CD4-positive, CD25-positive, alpha-beta regulatory T cell (primary cell): ENCODE measurements around the gene TMEM17. TPM values are rescaled to one million over a fixed set of nuclear protein-coding genes. Genes with fewer than 3 reads are reported as not detected.

Source experiments
- ATAC-seq, 2 donors: fragments of 150-1000 bp; cut with Tn5 transposase; one replicate each; pipeline ENCODE4 v1.10.0; 2021; ENCODE audit warnings: low read depth in 2 of 2, moderate number of reproducible peaks in 2 of 2, moderate library complexity in 1 of 2
- DNase-seq, 3 donors: peaks; one replicate each; pipeline versions ENCODE4 v3.0.0 to v3.0.0-alpha.2; 2012 to 2022; ENCODE audit warnings: mixed read lengths in 1 of 3
- H3K27ac ChIP-seq: one replicate; pipeline ENCODE4 v1.7.0; 2013; ENCODE audit warnings: mild to moderate bottlenecking, low read length; ENCODE audit not compliant: insufficient read depth, poor library complexity, severe bottlenecking
- H3K27me3 ChIP-seq: one replicate; pipeline ENCODE4 v1.7.0; 2013; ENCODE audit warnings: low read length; ENCODE audit not compliant: control insufficient read depth, insufficient read depth
- H3K36me3 ChIP-seq: one replicate; pipeline ENCODE4 v1.7.0; 2013; ENCODE audit warnings: mild to moderate bottlenecking, low read length, moderate library complexity; ENCODE audit not compliant: control insufficient read depth, insufficient read depth
- H3K4me1 ChIP-seq: 2 replicates; pipeline ENCODE4 v1.7.0; 2013; ENCODE audit warnings: mild to moderate bottlenecking, low read length; ENCODE audit not compliant: insufficient read depth, control insufficient read depth, poor library complexity, severe bottlenecking
- H3K4me3 ChIP-seq: one replicate; pipeline ENCODE4 v1.7.0; 2013; ENCODE audit warnings: low read depth, mild to moderate bottlenecking, low read length, moderate library complexity
- H3K9me3 ChIP-seq, 2 experiments: 1 replicate in 1 of 2; 2 replicates in 1 of 2; pipeline ENCODE4 v1.7.0; 2013; ENCODE audit warnings: low read length in 2 of 2, mild to moderate bottlenecking in 1 of 2, moderate library complexity in 1 of 2; ENCODE audit not compliant: control insufficient read depth in 2 of 2
- H3K27ac Mint-ChIP-seq, 3 donors: one replicate each; pipeline ENCODE4 v1.8.0; 2020 to 2022; ENCODE audit warnings: mild to moderate bottlenecking in 3 of 3, mixed read lengths in 3 of 3, moderate library complexity in 2 of 3
- H3K27me3 Mint-ChIP-seq: one replicate; pipeline ENCODE4 v1.8.0; 2022; ENCODE audit warnings: mild to moderate bottlenecking, mixed read lengths
- H3K36me3 Mint-ChIP-seq: one replicate; pipeline ENCODE4 v1.8.0; 2020; ENCODE audit warnings: mixed read lengths
- H3K4me1 Mint-ChIP-seq, 4 donors: one replicate each; pipeline ENCODE4 v1.8.0; 2020 to 2022; ENCODE audit warnings: mixed read lengths in 4 of 4, mild to moderate bottlenecking in 1 of 4
- H3K4me3 Mint-ChIP-seq, 4 donors: one replicate each; pipeline ENCODE4 v1.8.0; 2020 to 2022; ENCODE audit warnings: mild to moderate bottlenecking in 4 of 4, mixed read lengths in 4 of 4, moderate library complexity in 3 of 4
- H3K9me3 Mint-ChIP-seq, 7 donors: one replicate each; pipeline ENCODE4 v1.8.0; 2020 to 2022; ENCODE audit warnings: mixed read lengths in 7 of 7, mild to moderate bottlenecking in 3 of 7, moderate library complexity in 2 of 7
- polyA plus RNA-seq, 4 donors: library from polyadenylated mRNA; unstranded; fragments of 300-500 nt; fragmentation: Illumina TruSeq; gene quantifications; one replicate each; pipeline ENCODE4 v1.2.3, GENCODE V29; 2021
- total RNA-seq: library from RNA; stranded (reverse); gene quantifications from one replicate; pipeline ENCODE4 v1.2.3, GENCODE V29; 2022

Gene TMEM17
- total and polyA plus RNA-seq, 5 donors from 2014 or later: not detected

DNA sequence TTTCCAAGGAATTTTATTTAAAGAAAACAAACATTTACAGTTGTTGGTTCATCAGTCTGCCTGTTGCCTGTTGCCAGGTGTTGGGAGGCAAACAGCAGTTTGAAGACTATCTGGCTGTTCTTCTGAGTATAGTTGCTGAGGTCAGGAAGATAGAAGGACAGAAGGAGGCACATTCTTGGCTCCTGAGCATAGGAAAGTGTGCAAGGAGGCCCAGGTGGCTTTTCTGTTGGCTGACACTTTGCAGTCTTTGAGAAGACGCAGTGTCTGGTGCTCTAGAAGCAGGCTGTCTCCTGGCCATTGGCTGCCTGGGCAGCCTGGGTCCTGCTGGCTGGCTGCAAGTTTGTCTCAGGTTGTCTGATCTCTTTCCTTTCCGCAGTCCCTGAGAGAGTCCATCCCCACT, 36.4 kb downstream of the TMEM17 start:
- ATAC-seq: no peak
- Mint-ChIP-seq H3K9me3 (no peaks in the 10 kb centered on the region), H3K27ac (no peak overlapping the region), H3K4me1 (peaks cover 0 to 6% (median under 1%) of the 10 kb centered on the region in 4 donors), H3K4me3 (no peak overlapping the region), H3K36me3 (no peaks in the 10 kb centered on the region), H3K27me3 (peaks cover 18% of the 10 kb centered on the region)
- Histone ChIP-seq H3K36me3 (no peaks in the 10 kb centered on the region), H3K27me3 (peaks cover 5% of the 10 kb centered on the region), H3K27ac (no peak overlapping the region), H3K4me3 (no peak overlapping the region), H3K4me1 (no peaks in the 10 kb centered on the region), H3K9me3 (no peaks in the 10 kb centered on the region)
- no peak for DNase-seq

DNA sequence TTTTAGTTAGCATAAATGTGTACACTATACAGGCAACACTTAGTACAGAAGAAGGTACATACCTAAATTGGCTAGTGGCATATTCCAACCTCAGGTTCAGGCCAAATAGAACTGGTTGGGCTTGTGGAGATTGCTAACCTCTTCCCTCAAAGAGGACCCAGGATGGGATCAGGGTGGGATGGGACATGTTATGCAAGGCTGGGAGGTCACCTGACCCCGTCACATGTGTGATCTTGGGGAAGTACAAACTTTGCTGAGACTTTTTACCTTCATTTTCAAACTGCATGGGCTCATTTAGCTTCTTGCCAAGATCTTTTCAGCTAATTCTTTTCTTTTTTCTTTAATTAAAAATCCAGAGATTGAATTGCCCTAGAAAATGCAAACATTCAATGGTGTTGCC, 36.9 kb downstream of the TMEM17 start:
- H3K4me1 ChIP-seq: no peaks in the 10 kb centered on the region
- H3K4me3 ChIP-seq: no peak overlapping the region
- peaks cover 18% of the 10 kb centered on the region for H3K27me3 Mint-ChIP-seq
- DNase-seq (no peak), ATAC-seq (no peak)
- no peaks in the 10 kb centered on the region for H3K9me3 ChIP-seq
- peaks cover 5% of the 10 kb centered on the region for H3K27me3 ChIP-seq
- H3K4me1 Mint-ChIP-seq: peaks cover 0 to 1% (median 0%) of the 10 kb centered on the region in 4 donors
- H3K27ac Mint-ChIP-seq: no peak overlapping the region
- no peaks in the 10 kb centered on the region for H3K36me3 ChIP-seq
- H3K36me3 Mint-ChIP-seq: no peaks in the 10 kb centered on the region
- no peak overlapping the region for H3K27ac ChIP-seq
- H3K9me3 Mint-ChIP-seq: no peaks in the 10 kb centered on the region
- no peak overlapping the region for H3K4me3 Mint-ChIP-seq

- Histone ChIP-seq H3K27ac (no peak overlapping the region), H3K27me3 (peaks cover 5% of the 10 kb centered on the region), H3K4me1 (no peaks in the 10 kb centered on the region), H3K4me3 (no peak overlapping the region), H3K36me3 (no peaks in the 10 kb centered on the region), H3K9me3 (no peaks in the 10 kb centered on the region)
- ATAC-seq (no peak), DNase-seq (no peak)
- no peak overlapping the region for H3K27ac Mint-ChIP-seq
- no peaks in the 10 kb centered on the region for H3K36me3 Mint-ChIP-seq
- no peak overlapping the region for H3K4me3 Mint-ChIP-seq
- no peaks in the 10 kb centered on the region for H3K4me1 Mint-ChIP-seq
- no peaks in the 10 kb centered on the region for H3K9me3 Mint-ChIP-seq
- H3K27me3 Mint-ChIP-seq: peaks cover 13% of the 10 kb centered on the region
Observed at GRCh38 chr2:62467475-62468321, 38.3 kb downstream of the TMEM17 start.

DNA sequence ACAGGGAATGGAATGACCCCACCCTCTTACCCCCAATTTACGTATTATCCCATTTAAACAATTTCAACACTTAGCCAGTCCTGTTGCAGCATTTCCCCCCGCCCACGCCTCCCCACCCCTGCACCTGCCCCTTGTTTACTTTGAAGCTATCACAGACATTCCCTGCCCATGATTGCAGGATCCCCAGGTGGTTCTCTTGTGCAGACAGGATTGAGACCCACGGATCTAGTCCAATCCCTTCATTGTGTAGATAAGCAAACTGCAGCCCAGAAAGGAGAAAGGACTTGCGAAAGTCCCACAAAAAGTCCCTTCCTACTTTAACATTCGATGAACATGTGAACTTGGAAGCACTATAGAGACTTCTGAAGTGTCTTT, 38.9 kb downstream of the TMEM17 start:
- no peaks in the 10 kb centered on the region for H3K4me1 ChIP-seq
- Mint-ChIP-seq H3K36me3 (no peaks in the 10 kb centered on the region), H3K4me1 (no peaks in the 10 kb centered on the region), H3K27me3 (peaks cover 9% of the 10 kb centered on the region), H3K9me3 (no peaks in the 10 kb centered on the region), H3K27ac (no peak overlapping the region), H3K4me3 (no peak overlapping the region)
- no peaks in the 10 kb centered on the region for H3K9me3 ChIP-seq
- no peak overlapping the region for H3K27ac ChIP-seq
- no peak for ATAC-seq
- no peak for DNase-seq
- H3K36me3 ChIP-seq: no peaks in the 10 kb centered on the region
- H3K27me3 ChIP-seq: peaks cover 3% of the 10 kb centered on the region
- no peak overlapping the region for H3K4me3 ChIP-seq

GRCh38 chr2:62466503-62466854, 39.5 kb downstream of the TMEM17 start:
- H3K9me3 ChIP-seq: no peaks in the 10 kb centered on the region
- no peak for DNase-seq
- Mint-ChIP-seq H3K36me3 (no peaks in the 10 kb centered on the region), H3K27me3 (peaks cover 9% of the 10 kb centered on the region), H3K9me3 (no peaks in the 10 kb centered on the region), H3K4me3 (no peak overlapping the region), H3K4me1 (no peaks in the 10 kb centered on the region), H3K27ac (no peak overlapping the region)
- H3K27me3 ChIP-seq: peaks cover 2% of the 10 kb centered on the region
- no peak overlapping the region for H3K27ac ChIP-seq
- H3K4me1 ChIP-seq: no peaks in the 10 kb centered on the region
- no peaks in the 10 kb centered on the region for H3K36me3 ChIP-seq
- ATAC-seq: no peak
- no peak overlapping the region for H3K4me3 ChIP-seq

DNA sequence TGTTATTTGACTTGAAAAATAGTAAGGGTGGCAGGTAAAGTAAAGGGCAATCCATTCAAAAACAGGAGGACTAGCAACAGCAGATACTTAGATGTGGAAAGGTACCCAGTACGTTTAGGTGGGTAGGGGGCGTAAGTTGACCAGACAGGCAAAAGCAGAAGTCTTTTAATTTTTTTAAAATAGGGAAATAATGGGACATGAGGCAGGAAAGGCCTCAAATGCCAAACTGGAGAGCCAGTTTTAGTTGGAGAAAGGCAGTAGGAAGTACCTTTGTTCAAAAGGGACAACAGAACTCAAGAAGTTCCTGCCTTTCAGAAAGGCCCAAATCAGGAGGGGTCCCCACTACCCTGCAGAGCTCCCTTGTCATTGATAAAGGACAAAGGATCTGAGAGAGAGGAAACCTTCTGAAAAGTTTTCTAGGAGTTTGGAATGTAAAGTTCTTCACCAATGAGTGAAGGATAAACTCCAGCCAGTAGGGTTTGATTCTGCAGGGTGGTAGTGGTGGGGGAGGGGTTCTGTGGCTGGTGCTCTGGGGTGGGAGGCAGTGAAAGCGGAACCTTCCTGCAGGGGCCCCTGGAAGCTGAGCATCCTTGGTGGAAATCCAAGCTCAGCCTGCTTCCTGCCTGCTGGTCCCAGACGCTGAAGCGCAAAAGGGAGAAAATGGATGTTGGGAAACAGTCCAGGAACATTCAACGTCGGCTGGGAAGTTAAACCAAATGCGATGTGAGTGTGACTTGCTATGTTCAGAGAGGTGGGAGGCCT, 40.1 kb downstream of the TMEM17 start:
- Mint-ChIP-seq H3K4me1 (no peaks in the 10 kb centered on the region), H3K27me3 (peaks cover 9% of the 10 kb centered on the region), H3K27ac (no peak overlapping the region), H3K36me3 (no peaks in the 10 kb centered on the region), H3K4me3 (no peak overlapping the region), H3K9me3 (no peaks in the 10 kb centered on the region)
- Histone ChIP-seq H3K27ac (no peak overlapping the region), H3K4me1 (no peaks in the 10 kb centered on the region), H3K4me3 (no peak overlapping the region), H3K36me3 (no peaks in the 10 kb centered on the region), H3K27me3 (peaks cover under 1% of the 10 kb centered on the region), H3K9me3 (no peaks in the 10 kb centered on the region)
- ATAC-seq (no peak), DNase-seq (no peak)

DNA sequence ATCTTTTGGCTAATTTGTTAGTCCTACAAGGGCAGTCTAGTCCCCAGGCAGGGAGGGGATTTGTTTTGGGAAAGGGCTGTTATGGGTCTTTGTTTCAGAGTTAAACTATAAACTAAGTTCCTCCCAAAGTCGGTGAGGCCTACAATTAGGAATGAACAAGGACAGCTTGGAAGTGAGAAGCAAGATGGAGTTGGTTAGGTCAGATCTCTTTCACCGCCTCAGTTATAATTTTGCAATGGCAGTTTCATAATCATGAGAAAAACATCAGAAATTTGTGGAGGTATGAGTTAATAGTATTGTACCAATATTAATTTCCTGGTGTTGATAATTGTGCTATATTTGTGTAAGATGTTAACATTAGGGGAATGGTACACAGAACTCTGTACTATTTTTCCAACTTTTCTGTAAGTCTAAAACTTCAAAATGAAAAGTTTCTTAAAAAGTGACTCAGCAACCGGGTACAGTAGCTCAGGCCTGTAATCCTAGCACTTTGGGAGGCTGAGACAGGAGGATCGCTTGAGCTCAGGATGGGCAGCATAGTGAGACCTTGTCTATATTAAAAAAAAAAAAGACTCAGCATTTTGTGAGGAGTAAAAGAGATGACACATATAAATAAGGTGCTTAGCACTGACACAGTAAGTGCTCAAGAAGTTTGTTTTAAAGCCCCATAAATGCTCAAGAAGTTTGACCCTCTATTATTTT, 40.8 kb downstream of the TMEM17 start:
- H3K27me3 ChIP-seq: no peaks in the 10 kb centered on the region
- ATAC-seq (no peak), DNase-seq (no peak)
- no peaks in the 10 kb centered on the region for H3K4me1 ChIP-seq
- Mint-ChIP-seq H3K4me3 (no peak overlapping the region), H3K9me3 (no peaks in the 10 kb centered on the region), H3K36me3 (no peaks in the 10 kb centered on the region), H3K27me3 (peaks cover 9% of the 10 kb centered on the region), H3K4me1 (no peaks in the 10 kb centered on the region), H3K27ac (no peak overlapping the region)
- no peak overlapping the region for H3K27ac ChIP-seq
- no peaks in the 10 kb centered on the region for H3K36me3 ChIP-seq
- H3K9me3 ChIP-seq: no peaks in the 10 kb centered on the region
- no peak overlapping the region for H3K4me3 ChIP-seq
